Measurements from ENCODE around the gene SMIM13.
A peak's percentile ranks its signal among the peaks of the same experiment; 100 is the strongest.

Gene SMIM13

GRCh38 chr6:11093626-11094410 lies at the start of gene SMIM13:
Gene SMIM13 (plus strand): TSS chr6:11093834. CDS start chr6:11094314, 480 bp downstream.
- Histone ChIP-seq H3K4me1 (ENCODE audit: low read length) (peaks cover 9% of the 10 kb centered on the region), H3K4me2 (ENCODE audit: low read length) (peak within 1 kb of the TSS; percentile 94), H3K27me3 (ENCODE audit: low read depth, low read length) (no peaks in the 10 kb centered on the region), H3K9ac (ENCODE audit: low read length) (peak within 1 kb of the TSS; percentile 93), H2AFZ (ENCODE audit: low read depth, low read length) (peak within 1 kb of the TSS; percentile 91), H3K79me2 (ENCODE audit: low read length) (peaks cover 47% of the 10 kb centered on the region), H3K4me3 (ENCODE audit: low read length) (peak within 1 kb of the TSS; percentile 93), H3K27ac (ENCODE audit: low read length) (peak within 1 kb of the TSS; percentile 82), H3K9me3 (ENCODE audit: insufficient read depth, low read length) (no peaks in the 10 kb centered on the region), H3K36me3 (replicated peaks; ENCODE audit: low read depth, low read length) (no peaks in the 10 kb centered on the region), H4K20me1 (ENCODE audit: insufficient read depth, low read length) (no peaks in the 10 kb centered on the region)
- TF ChIP-seq EZH2phosphoT487 (IDR thresholded peaks at IDR 0.05; ENCODE audit: low read depth) (no peak), CTCF (IDR thresholded peaks at IDR 0.05; ENCODE audit: low read depth, low read length) (peak; percentile 23)

- H3K9ac ChIP-seq (ENCODE audit: low read length): no peak within 1 kb of the TSS
Observed at GRCh38 chr6:11043961-11044711, 49.5 kb upstream of the SMIM13 start, which contains the start of gene ELOVL2. Gene ELOVL2 (minus strand): TSS chr6:11044305. CDS start chr6:11044230, 75 bp downstream.

GRCh38 chr6:11044712-11045167 lies 48.9 kb upstream of the SMIM13 start:
- TF ChIP-seq EZH2phosphoT487 (IDR thresholded peaks at IDR 0.05; ENCODE audit: low read depth): no peak
- TF ChIP-seq CTCF (IDR thresholded peaks at IDR 0.05; ENCODE audit: low read depth, low read length): no peak
- Histone ChIP-seq H4K20me1 (ENCODE audit: insufficient read depth, low read length) (no peaks in the 10 kb centered on the region), H3K36me3 (replicated peaks; ENCODE audit: low read depth, low read length) (no peaks in the 10 kb centered on the region), H2AFZ (ENCODE audit: low read depth, low read length) (no peak overlapping the region), H3K79me2 (ENCODE audit: low read length) (no peaks in the 10 kb centered on the region), H3K27ac (ENCODE audit: low read length) (no peak overlapping the region), H3K4me1 (ENCODE audit: low read length) (no peaks in the 10 kb centered on the region), H3K9me3 (ENCODE audit: insufficient read depth, low read length) (no peaks in the 10 kb centered on the region), H3K9ac (ENCODE audit: low read length) (no peak overlapping the region), H3K27me3 (ENCODE audit: low read depth, low read length) (peaks cover 3% of the 10 kb centered on the region), H3K4me3 (ENCODE audit: low read length) (no peak overlapping the region), H3K4me2 (ENCODE audit: low read length) (no peak overlapping the region)

More at GRCh38 chr6:11043961-11044711, 49.5 kb upstream of the SMIM13 start, which contains the start of gene ELOVL2:
- TF ChIP-seq EZH2phosphoT487 (IDR thresholded peaks at IDR 0.05; ENCODE audit: low read depth): no peak
- H4K20me1 ChIP-seq (ENCODE audit: insufficient read depth, low read length): no peaks in the 10 kb centered on the region
- no peak within 1 kb of the TSS for H3K4me2 ChIP-seq (ENCODE audit: low read length)
- H3K9me3 ChIP-seq (ENCODE audit: insufficient read depth, low read length): no peaks in the 10 kb centered on the region
- no peak within 1 kb of the TSS for H3K4me3 ChIP-seq (ENCODE audit: low read length)
- no peaks in the 10 kb centered on the region for H3K4me1 ChIP-seq (ENCODE audit: low read length)
- H3K27me3 ChIP-seq (ENCODE audit: low read depth, low read length): peaks cover 3% of the 10 kb centered on the region
- H3K27ac ChIP-seq (ENCODE audit: low read length): no peak within 1 kb of the TSS
- H3K79me2 ChIP-seq (ENCODE audit: low read length): no peaks in the 10 kb centered on the region
- no peaks in the 10 kb centered on the region for H3K36me3 ChIP-seq (replicated peaks; ENCODE audit: low read depth, low read length)
- H2AFZ ChIP-seq (ENCODE audit: low read depth, low read length): no peak within 1 kb of the TSS

GRCh38 chr6:11050731-11051130 lies 42.9 kb upstream of the SMIM13 start:
- H3K9ac ChIP-seq (ENCODE audit: low read length): no peak overlapping the region
- H3K4me3 ChIP-seq (ENCODE audit: low read length): no peak overlapping the region
- no peak overlapping the region for H2AFZ ChIP-seq (ENCODE audit: low read depth, low read length)
- no peak overlapping the region for H3K27ac ChIP-seq (ENCODE audit: low read length)
- no peaks in the 10 kb centered on the region for H3K9me3 ChIP-seq (ENCODE audit: insufficient read depth, low read length)
- no peaks in the 10 kb centered on the region for H3K4me1 ChIP-seq (ENCODE audit: low read length)
- no peaks in the 10 kb centered on the region; the same call in 1 of the 2 replicates for H3K27me3 ChIP-seq (ENCODE audit: low read depth, low read length)
- H3K4me2 ChIP-seq (ENCODE audit: low read length): no peak overlapping the region
- no peaks in the 10 kb centered on the region for H4K20me1 ChIP-seq (ENCODE audit: insufficient read depth, low read length)
- H3K36me3 ChIP-seq (replicated peaks; ENCODE audit: low read depth, low read length): no peaks in the 10 kb centered on the region
- TF ChIP-seq EZH2phosphoT487 (IDR thresholded peaks at IDR 0.05; ENCODE audit: low read depth) (no peak), CTCF (IDR thresholded peaks at IDR 0.05; ENCODE audit: low read depth, low read length) (no peak)
- H3K79me2 ChIP-seq (ENCODE audit: low read length): no peaks in the 10 kb centered on the region
